NCI-H460 (cell line): Measurements from ENCODE around the gene ZMYM2. TPM values are rescaled to one million over a fixed set of nuclear protein-coding genes. Genes with fewer than 3 reads are reported as not detected.

Experiments used
- DNase-seq: peaks from one replicate; pipeline ENCODE4 v3.0.0-alpha.2; 2016; ENCODE audit warnings: low read depth; ENCODE audit errors: extremely low read depth
- total RNA-seq: library from RNA; depleted of rRNA; stranded (reverse); fragments of >200 nt; shearing (Covaris generic); gene quantifications from 2 replicates; pipeline ENCODE4 v1.2.3, GENCODE V29; 2014

The ZMYM2 gene
- total RNA-seq, 1 experiment from 2014 or later: 56.5 TPM

DNA sequence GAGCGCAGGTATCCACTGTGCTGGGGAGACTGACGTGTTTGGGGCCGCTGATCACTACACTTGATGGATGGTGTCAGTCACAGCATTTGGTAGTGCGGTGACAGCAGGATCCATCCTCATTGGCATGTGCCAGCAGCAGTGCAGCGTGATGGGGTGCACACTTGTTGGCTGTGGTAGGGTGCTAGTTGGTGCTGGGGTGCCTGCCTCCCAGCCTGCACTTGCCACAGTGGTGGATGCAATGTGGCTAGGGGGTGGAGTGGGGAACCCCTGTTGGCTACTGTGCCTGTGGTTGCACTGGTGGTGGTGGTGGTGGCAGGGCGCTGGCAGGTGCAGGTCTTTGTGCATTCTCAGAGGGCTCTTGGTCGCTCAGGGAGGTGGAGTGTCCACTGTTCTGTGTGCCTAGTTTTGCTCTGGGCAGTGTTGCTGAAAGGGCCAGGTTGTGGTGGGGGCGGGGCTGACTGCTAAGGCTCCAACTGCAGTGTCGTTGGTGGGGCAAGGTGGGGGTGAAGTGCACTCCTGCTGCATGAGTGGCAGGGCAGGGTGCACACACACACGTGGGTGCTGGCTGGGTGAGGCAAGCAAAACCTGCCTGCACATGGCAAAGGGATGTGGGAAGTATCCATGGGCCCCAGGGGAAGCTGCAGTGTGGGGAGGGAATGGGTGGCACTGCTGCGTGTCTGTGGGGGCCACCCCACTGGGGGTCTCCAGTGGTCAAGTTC is 84.8 kb downstream of the ZMYM2 start:
- DNase-seq: no peak

DNA sequence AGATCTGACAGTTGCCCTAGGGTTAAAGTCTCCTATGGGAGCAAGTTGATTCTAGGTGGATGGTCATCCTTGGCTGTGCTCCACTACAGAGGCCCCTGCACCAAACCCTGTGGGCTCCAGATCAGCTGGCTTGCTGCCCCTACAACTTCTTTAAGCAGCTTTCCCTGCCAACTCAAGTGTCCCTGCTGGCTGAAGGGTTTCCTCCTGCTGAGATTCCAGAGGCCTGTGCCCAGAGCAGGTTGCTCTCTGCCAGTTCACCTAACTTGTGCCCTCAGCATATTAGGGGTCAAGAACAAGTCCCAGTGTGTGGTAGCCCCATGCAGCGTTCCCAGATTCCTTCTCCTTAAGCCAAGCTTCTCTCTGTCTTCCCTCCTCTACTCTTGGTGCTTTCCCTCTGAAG is 85.6 kb downstream of the ZMYM2 start:
- DNase-seq: no peak

DNA sequence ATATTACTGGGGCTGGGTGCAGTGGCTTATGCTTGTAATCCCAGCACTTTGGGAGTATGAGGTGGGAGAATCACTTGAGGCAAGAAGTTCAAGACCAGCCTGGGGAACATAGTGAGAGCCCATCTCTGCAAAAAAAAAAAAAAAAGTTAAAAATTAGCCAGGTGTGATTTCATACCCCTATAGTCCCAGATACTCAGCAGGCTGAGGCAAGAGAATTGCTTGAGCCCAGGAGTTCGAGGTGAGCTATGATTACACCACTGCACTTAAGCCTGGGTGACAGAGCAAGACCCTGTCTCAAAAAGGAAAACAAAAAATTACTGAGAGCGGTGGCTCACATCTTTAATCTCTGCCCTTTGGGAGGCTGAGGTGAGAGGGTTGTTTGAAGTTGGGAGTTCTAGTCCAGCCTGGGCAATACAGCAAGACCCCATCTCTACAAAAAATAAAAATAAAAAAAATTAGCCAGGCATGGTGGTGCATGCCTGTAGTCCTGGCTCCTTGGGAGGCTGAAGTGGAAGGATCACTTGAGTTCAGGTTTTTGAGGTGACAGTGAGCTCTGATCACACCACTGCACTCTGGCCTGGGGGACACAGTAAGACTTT is 87.5 kb downstream of the ZMYM2 start:
- no peak for DNase-seq

DNA sequence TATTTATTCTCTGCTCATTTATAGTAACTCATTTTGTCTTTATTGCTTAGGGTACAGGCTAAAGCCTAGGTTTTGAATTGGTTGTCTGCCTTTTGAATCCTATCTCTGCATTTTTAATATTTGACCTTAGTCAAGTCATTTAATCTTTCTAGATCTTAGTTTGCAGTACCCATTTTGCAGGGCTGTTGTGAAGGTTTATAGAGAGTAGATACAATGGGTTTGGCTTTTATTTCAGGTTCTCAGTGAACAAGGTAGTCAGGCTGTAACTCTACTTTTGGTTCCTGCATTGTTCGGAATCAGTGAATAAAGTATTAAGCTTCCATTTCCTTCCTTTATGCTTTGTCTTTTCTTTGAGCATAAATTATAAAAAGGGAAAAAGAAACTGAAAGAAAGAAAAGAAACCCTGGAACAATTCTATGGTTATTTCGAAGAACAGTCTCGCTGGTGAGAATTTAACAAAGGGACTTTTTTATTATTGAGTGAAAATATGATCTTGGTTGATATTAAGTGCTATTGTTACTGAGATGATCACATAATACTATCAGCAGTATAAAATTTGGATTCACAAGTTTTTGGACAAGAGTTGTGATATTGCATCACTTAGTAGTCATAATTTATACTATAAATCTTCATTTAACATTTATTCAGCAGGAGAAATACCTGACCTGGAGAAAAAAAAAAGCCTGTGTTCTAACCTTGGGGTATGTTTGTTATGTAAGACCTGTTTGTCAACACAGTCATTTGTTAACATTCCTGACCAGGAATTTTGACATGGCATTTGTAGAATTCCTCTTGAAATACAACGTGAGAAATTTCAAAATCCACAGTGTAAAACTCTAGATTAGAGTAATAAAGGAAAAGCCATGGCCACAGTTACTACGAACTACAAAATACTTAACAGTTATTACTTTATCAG is 91.3 kb downstream of the ZMYM2 start:
- DNase-seq: no peak

DNA sequence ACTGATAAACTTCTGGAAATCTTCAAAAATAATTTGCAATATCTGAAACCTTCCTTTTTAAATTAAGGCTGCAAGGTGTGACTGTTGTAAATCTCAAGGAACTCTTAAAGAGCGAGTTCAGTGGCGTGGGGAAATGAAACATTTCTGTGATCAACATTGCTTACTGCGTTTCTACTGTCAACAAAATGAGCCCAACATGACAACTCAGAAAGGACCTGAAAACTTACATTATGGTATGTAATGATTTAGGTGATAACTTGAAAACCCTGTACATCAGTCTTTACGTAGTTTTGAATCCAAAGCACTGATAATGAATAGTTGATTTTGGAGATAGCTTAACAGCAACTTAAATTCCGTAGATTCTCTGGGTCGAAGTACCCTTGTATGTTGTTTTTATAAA is 92.8 kb downstream of the ZMYM2 start:
- no peak for DNase-seq

DNA sequence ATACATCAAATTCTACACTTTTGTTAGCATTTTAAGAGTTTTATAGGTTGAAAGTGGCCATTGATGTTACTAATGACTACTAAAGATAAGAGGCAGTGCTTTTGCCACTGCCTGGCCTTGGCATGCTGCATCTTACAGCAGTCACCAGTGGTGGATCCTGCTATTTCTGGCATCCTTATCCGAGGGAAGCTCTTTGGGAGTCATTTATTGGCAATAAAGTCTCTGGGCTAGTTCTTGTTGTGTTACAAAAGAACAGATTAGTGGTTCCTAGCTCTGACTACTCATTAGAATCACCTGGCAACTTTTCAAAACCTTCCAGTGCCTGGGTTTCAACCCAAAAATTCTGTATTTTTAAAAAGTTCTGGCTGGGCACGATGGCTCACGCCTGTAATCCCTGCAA is 94.5 kb downstream of the ZMYM2 start:
- no peak for DNase-seq

DNA sequence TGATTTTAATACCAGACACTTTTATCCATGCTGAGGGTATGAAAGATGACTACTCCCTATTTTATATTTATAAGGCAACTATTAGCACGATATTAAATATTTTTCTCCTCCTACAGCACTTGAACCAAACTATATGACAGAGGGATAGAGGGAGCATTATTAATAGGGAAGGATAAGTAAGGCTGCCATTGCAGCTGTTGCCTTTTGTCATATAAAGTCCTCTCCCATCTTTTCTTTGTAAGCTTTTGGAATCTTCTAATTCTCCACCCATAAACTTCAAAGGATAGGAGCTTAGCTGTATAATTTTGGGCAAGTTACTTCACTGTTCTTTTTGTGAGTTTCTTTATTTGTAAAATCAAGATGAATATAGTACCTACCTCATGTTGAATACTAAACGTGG is 95.4 kb downstream of the ZMYM2 start:
- no peak for DNase-seq

DNA sequence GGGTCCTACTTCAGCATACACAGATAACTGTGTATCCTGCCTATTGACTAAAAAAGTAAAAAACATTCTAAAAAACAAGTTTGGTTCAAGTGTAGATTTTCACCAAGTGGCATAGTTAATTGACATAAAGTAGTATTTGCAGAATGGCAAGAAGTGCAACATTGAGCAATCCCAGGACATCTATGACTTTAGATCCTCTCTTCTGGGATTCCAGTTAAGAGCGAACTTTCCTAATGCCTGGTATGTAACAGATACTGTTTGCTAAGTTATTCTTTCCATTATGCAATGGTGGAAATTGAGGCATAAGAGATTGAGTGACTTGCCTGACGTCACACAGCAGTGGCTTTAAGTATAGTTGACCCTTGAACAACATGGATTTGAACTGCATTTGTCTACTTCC is 96.1 kb downstream of the ZMYM2 start:
- DNase-seq: no peak

DNA sequence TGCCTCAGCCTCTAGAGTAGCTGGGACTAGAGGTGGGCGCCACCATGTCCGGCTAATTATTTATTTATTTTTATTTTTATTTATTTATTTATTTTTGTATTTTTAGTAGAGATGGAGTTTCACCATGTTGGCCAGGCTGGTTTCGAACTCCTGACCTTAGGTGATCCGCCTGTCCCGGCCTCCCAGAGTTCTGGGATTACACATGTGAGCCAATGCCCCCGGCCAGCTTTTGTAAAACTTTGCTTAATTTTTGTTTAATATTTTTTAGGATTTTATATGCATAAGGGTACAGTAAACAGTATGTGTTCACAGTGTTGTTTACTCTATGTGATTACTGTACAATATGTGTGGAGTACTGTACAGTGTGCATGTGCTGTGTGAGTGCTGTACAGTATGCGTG is 98.7 kb downstream of the ZMYM2 start:
- no peak for DNase-seq

DNA sequence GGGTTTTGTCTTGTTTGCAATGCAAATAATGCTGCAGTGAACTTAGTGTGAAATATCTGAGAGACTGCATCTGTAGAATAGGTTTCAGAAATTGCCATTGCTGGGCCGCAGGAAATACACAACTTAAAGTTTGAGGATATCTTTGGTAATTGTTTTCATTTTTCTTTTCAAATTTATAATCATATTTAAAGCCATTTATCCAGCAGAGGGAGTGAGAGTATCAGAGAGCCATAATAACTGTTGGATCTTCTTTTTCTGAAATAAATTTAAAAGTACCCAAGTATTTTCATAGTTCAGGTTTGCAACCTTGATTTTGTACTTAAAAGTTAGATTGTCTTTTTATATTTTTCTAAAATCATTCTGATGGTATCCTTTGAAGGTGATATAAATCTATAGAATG is 99.4 kb downstream of the ZMYM2 start:
- no peak for DNase-seq

DNA sequence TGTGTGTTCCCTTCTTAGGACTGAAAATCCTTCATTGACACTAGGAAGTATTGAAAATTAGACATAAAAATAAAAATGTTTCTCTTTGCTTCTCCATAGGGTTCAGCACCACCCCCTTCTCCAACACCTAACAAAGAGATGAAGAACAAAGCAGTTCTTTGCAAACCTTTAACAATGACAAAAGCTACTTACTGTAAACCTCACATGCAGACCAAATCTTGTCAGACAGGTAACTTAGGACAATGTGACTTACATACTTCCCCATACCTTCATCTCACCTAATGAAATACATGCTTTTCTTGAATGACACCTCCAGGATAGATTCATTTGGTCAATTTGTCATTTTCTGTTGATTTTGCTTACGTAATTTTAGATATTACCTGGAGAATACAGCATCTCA is 99.9 kb downstream of the ZMYM2 start:
- no peak for DNase-seq

DNA sequence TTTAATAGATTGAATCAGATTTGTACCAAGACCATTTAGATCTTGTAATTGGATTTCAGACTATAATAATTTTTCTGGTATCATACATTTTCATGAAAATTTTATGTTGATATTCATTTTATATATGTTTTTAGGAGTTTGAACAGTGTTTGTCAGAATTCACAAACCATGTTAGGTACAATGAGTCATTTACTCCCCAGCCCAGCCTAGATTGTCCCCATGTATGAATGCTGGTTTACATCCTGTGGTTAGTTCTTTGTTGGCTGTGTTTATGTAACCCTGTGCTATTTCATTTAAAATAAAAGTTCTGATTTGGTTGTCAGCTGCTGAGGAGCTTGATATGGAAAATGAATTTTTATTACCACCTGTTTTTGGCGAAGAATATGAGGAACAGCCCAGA is 105.6 kb downstream of the ZMYM2 start:
- no peak for DNase-seq

DNA sequence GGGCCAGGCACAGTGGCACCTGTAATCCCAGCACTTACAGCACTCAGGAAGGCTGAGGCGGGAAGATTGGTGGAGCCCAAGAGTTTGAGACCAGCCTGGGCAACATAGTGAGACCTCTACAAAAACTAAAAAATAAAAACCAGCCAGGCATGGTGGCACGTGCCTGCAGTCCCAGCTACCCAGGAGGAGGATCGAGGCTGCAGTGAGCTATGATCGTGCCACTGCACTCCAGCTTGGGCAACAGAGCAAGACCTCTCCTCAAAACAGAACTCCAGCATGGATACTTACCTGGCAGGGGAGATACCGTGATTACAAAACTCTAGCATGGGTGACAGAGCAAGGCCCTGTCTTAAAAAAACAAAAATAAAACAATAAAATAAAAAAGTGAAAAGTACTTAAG is 107.0 kb downstream of the ZMYM2 start:
- DNase-seq: no peak

DNA sequence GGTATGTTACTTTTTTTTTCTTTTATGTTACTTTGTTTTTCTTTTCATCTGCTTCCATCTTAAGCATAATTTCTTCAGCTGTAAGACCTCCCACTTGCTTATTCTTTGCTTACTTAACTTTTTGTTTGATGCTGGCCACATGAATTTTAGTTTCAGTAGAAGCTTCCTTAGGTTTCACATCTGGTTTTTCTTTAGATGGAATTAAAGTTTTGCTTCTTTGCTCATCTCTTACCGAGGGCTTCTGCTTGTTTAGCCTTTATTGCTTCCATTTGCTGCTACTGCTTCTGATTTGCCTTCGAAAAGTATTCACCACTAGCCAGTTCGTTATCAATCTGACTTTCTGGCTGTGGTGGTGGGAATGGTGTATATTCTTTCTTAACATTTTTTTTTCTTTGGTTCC is 111.4 kb downstream of the ZMYM2 start:
- no peak for DNase-seq

DNA sequence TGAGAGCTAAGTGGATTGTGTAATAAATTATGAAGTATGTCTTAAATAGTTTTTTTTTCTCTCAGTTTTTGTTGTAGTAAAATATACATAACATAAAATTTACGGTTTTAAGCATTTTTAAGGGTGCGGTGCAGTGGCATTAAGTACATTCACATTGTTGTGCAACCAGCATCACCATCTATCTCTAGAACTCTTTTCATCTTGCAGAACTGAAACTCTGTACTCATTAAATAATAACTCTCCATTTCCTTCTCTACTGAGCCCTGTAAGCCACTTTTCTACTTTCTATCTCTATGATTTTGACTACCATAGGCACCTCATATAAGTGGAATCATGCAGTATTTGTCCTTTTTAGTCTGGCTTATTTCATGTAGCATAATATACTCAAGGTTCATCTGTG is 115.2 kb downstream of the ZMYM2 start:
- DNase-seq: no peak

DNA sequence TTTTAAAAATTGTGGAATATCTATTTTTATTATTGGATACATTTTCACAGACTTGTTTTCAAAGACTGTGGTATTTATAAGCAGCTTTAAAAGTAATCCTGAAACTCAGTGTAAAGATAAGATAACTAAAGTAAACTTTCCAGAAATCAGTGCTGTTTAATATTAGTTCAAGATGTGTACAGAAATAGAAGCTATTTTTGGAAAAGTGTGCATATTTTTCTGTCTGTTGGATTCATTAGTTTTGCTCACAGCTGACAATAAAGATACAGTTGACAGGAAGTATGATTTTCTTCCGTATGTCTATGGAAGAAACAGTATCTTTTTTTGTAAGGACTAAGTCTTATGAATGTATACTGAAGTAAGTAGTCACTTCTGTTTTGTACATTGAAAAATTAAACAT is 116.4 kb downstream of the ZMYM2 start:
- DNase-seq: no peak

DNA sequence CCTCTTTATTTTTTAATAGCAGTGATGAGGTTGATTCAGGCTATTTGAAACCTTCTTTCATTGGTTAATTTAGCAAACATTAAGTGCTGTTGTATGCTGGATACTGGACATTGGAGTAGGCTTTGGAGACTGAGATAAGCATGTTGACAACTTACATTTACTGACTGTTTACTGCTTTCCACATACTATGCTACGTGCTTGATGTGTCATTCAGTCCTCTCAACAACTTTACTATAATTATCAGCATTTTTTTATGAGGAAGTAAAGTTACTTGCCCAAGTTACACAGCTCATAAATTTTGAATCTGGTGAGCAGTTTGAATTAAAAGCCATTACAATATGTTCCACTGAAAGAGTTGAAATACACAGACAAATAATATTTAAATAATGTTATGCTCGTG is 118.6 kb downstream of the ZMYM2 start:
- DNase-seq: no peak

DNA sequence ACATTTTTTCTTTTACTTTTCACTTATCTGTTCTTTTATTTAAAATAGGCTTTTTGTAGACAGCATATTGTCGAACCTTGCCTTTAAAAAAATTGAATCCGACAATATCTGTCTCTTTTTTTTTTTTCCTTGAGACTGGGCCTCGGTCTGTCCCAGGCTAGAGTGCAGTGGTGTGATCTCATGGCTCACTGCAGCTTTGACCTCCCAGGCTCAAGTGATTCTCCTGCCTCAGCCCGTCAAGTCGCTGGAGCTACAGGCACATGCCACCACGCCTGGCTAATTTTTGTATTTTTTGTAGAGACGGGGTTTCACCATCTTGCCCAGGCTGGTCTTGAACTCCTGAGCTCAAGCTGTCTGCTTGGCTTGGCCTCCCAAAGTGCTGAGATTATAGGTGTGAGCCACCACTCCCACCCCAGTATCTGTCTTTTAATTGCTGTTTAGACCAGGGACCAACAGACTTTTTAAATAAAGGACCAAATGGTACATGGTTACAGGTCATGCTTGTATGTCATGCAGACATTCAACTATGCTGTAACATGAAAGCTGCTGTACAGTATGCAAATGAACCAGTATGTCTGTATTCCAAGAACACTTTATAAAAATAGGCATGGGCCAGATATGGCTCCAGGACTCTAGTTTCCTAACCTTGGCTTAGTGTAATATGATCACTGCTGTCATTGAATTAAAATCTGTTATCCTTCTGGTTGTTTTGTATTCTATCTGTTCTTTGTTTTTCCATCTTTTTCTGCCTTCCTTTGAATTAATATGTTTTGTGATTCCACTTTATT is 122.0 kb downstream of the ZMYM2 start:
- no peak for DNase-seq

DNA sequence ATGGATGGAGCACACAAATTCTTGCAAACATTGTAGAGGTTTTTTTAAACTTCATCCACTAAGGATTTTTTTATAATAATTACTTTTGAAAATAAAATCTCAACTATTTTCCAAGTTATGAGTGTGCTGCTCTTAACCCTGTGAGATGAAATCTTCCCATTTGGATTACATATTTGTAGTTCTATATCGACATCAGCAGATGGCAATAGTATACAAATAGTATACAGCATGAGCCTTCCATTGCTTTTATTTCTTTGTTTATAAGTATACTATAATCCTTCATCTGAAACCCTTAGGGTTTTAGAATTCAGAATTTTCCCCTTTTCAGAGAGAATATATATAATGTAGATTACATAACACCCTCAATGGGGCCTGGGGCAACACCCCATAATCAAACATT is 131.8 kb downstream of the ZMYM2 start:
- peak; percentile 6 for DNase-seq

DNA sequence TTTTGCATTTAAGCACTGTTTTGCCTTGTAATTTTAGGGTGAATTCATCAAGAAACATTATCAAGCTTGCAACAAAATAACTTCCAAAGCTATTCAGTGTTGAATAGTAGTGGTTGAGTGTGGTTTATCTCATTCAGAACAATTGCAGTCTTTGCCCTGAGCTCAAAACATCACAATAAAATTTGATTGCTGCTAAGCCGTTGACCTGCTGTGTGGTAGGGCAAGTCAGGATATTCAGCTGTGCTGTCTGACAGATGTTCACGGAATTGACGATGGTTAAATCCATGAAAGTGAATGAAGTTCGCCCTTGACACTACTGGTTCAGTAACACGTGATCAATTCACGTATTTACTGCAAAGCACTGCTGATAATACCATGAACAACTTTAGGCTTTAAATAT is 135.4 kb downstream of the ZMYM2 start:
- no peak for DNase-seq

DNA sequence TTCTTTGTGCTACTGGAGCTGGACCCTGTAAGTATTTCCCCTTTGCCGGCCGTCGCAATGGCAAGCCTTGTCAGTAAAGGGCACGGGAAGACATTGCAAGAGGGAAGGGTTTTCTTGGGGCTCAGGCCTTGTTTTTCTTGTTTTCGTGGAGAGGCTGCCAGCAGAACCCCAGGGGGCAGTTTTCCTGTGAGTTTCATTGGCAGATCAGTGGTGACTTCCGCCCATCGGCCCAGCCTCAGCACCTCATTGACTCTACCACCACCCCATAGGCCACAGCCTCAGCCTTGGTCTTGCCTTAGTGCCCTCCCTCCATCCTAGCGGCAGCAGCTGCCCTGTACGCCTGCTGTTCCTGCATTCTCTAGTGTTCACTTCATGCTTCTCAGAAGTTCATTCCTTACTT is 140.8 kb downstream of the ZMYM2 start:
- DNase-seq: no peak
